NCI-H1092 (cell line): ENCODE results near the gene DCAF12.

Experiments used
- DNase-seq: peaks from one replicate; lab custom pipeline; 2025; lab: John Stamatoyannopoulos, UW

Gene DCAF12

DNA sequence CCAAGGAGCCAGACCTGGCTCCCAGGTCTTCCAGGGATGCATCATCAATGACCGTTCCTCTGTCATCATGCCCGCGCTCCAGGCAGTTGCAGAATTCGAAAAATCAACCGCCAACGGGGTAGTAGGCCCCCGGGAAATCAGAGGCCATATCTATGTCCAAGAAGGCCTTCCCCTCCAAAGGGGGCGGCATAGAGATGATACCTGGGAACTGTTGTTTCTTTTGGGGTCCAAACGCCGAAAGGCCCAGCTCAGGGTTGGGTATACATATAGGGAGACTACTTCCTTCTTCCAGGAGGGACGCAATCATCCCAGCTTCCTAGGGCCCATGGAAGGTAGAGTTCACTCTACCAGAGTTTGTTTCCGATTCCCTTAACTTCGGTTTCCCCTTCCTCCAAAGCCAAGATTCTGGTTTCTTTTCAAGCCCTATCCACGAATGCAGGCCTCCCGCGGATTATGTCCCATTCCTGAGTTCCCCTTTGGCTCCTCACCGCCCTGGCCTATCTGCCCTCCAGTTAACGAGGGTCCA is 754 bp downstream of the DCAF12 start:
- DNase-seq: no peak

DNA sequence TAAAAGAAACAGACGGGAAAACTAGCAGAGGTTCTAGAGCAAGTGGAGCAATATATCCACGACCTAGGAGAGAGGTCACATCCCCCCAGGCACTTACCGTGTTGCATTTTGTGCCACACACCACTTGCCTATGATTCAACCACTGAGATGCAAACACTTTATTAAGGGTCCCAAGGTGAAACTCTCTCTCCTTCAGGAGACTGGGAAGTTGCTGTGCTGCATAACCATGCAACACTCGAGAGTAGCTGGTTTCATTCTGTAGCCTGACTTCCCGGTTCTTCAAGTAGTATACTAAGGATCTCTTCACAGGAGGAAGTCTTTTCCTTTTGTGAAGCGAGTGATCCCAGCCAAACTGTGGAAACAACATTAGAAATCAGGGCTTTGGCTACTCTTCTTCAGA is 1.6 kb downstream of the DCAF12 start:
- DNase-seq: no peak

DNA sequence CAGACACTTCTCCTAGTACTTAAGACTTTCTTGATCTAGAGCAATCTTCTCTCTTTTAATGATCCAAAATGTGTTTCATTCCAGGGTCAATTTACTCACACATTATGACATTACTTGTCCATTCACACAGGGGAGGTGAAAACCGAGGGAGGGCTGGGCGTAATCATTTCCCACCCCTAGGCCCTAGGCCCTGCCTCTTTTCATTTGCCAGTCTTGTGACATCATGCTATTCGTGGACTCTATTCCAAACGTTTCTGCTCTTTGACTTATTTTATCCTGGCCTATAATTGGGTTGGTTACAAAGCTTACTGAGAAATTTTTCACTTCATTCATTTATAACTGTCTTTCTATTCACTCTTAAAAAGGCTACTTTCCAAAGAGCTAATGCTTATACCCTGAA is 2.4 kb downstream of the DCAF12 start:
- DNase-seq: no peak

DNA sequence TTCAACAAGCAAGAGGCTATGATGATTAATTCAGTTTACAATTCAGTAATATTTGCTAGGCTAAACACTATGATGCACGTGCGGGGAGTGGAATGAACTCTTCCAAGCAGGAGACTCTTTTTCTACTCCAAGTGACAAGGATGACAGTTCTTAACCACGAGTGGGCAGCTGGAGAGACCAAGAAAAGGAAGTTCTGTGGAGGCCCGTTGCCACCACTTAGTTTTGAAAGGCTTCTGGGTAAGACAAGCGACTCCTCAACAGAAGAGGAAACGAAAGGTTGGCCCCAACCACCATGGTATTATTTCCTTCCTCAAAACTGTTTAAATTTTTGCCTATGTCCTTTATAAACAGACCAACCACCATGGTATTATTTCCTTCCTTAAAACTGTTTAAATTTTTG is 2.8 kb downstream of the DCAF12 start:
- DNase-seq: no peak

DNA sequence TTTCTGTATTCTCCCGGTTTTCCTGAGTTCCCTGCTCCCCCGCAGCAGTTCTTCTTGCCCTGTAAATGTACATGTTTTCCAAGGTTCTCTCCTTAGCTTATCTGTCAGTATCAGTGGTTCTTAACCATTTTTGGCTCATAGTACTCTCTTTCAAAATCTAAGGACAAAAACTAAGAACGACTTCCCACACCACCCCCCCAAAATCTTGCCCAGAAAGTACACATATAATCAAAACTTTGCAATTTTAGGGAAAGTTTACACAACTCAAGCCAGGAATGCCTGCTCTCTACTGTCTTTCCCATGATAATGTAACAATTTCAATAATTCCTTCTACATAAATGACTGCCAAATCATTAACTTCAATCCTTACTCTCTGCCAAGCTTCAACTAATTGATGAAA is 4.5 kb downstream of the DCAF12 start:
- DNase-seq: no peak

DNA sequence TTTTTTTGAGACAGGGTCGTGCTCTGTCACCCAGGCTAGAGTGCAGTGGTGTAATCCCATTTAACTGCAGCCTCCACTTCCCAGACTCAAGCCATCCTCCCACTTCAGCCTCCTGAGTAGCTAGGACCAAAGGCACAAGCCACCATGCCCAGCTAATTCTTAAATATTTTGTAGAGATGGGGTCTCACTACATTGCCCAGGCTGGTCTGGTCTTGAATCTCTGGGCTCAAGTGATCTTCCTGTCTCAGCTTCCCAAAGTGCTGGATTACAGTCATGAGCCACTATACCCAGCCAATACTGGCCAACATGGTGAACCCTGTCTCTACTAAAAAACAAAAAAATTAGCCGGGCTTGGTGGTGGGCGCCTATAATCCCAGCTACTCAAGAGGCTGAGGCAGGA is 6.8 kb downstream of the DCAF12 start:
- no peak for DNase-seq

DNA sequence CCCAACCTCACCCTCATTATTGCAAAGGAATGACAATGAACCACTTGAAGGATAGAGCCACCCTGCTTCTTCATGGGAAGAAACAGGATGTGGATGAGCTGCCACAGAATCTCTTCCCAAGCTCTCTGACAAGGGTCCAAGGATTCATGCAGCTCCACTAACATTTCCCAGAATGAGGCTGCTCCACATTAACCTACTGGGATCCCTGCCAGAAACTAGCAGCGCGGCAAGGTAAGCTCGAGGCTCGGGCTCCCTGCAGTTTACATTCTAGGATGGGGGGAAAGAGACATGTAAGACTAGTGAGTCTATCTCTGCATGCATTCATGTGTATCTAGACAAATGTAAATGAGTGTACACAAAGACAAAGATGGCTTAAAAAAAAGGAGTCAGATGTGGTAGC is 12.1 kb downstream of the DCAF12 start:
- peak; percentile 3 for DNase-seq

DNA sequence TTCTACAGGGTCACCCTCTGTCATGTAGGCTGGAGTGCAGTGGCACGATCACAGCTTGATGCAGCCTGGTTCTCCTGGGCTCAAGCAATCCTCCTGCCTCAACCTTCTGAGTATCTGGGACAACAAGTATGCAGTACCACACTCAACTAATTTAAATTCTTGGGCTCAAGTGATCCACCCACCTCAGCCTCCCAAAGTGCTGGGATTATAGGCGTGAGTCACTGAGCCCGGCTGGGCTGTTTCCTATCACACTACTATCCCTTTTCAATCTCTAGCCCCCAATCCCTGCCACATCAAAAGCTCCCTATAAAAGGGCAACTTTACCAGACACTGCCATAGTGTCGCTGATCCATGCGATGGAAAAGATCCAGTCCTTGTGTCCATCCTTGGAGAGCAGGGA is 20.4 kb downstream of the DCAF12 start:
- DNase-seq: no peak

DNA sequence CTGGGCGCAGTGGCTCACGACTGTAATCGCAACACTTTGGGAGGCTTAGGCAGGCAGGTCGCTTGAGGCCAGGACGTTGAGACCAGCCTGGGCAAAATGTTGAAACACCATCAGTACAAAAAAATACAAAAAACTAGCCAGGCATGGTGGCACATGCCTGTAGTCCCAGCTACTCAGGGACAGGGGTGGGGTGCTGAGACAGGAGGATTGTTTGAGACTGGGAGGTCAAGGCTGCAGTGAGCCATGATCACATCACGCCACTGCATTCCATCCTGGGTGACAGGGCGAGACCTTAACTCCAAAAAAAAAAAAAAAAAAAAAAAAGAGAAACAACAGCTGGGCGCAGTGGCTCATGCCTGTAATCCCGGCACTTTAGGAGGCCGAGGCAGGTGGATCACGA is 23.7 kb downstream of the DCAF12 start:
- DNase-seq: no peak

DNA sequence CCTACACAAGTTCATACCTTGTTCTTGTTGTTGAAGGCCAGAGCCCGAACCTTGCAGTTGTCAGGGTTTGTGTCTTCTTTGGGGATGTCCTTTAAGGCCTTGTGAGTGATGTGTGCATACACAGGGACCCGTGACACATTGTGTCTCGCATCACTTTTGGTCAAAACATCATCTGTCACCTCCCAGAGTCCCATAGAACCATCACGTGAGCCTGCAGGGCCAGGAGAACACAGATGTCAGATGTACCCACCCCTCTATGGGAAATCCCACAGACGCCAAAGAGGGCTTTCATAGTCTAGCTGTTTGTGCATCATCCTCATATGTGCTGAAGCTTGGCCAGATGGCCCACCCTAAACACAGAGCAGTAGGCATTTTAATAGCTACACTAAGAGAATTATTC is 28.2 kb downstream of the DCAF12 start:
- DNase-seq: no peak

DNA sequence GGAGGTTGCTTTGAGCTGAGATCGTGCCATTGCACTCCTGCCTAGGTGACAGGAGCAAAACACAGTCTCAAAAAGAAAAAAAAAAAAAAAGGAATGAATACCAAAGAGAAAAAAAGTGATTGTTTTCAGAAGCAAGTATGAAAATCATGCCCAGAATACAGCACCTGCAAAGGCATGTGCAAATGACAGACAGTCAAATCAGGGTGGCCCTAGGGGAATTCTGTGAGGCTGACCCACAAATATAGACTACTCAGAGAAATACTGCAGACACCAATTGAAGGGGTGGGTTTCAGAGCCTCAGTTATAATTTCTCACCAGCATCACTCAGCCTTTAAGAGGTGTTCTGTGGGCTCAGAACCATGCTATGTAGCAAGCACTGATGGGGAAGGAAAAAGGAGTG is 28.6 kb downstream of the DCAF12 start:
- DNase-seq: no peak

DNA sequence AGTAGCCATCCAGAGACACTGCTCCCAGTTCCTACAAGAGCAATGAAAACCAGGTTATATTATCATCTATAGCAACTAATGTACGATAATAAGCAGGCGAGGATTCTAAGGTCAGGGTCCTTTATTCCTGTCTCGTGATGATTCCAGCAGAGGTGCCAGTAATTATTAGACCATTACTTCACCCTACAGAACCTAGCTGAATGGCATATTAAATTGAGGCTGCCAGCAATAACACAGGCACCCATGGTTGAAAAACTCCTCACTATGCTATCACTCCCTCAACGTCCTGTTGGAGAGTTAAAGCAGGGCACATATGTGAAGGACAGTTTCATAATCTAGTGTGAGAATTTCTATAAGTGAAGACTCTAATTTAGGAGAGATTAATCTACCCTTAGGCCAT is 29.7 kb downstream of the DCAF12 start:
- DNase-seq: no peak

DNA sequence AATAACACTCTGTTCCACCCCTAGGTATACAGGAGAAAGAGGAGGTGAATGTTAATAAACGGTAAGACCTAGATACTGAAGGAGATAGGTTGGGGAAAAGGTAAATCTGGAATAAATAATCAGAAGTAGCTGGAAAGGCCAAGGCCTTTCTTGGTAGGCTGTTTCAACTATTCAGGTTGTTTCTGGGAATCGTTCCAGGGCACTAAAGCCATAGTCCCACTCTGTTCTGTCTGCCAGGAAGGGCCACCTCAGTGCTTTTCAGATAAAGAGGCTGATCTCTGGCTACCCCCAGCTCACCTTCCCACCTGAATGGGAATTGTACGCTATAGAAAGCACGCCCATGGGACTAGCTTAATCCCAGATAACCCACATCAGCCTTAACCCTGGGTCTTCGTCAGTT is 32.9 kb downstream of the DCAF12 start:
- no peak for DNase-seq

DNA sequence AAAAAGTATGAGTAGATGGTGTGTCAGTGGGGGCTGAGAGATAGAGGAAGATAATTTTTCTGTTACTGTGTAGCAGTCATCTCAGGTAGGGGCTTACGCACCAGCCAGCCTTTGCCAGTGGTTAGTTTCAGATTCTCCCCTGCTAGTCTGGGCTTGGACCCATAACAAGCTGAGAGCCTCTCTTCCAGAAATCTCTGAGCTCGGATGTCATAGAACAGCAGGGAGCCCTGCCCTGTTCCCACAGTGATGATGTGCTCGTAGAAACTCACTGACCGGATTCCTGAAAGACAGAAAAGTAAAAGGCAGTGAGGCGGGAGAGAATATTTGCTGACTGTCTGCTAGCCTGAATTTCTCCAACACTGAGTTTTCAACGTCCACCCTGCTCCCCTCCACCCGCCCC is 37.2 kb downstream of the DCAF12 start:
- no peak for DNase-seq

DNA sequence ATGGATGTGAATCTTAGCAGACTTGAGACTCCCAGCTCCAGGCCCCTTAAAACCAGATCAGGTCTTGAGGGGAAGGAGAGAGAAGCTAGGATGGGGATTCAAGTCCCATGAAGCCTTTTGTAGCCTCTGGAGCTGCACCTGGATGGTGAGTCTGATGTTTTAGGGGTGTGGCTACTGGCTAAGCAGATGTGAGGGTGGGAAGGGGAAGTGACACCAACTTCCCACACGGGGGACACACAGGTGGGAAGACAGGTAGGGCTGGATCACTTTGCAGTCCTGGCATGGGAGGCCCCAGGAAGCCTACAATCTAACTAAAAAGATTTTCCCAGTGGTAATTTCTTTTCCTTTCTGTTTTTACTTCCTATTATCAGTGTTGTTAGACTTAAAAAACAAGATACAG is 39.1 kb downstream of the DCAF12 start:
- no peak for DNase-seq

DNA sequence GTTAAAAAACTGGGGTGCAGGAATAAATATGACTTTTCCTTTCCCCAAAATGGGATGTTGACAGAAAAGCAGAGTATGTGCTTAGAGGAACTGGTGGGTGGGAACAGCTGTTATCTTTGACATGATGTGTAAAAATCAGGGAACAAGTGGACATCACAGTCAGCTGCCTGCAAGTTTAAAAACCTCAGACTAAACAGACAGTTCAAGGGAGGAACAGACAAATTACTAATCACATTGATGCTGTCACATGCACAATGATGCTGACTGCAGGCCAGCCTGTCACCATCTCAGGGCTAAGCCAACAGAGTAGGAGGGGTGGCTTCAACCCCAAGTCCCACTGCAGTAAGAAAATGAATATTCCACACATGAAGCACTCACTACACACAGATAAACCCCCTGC is 39.6 kb downstream of the DCAF12 start:
- no peak for DNase-seq

DNA sequence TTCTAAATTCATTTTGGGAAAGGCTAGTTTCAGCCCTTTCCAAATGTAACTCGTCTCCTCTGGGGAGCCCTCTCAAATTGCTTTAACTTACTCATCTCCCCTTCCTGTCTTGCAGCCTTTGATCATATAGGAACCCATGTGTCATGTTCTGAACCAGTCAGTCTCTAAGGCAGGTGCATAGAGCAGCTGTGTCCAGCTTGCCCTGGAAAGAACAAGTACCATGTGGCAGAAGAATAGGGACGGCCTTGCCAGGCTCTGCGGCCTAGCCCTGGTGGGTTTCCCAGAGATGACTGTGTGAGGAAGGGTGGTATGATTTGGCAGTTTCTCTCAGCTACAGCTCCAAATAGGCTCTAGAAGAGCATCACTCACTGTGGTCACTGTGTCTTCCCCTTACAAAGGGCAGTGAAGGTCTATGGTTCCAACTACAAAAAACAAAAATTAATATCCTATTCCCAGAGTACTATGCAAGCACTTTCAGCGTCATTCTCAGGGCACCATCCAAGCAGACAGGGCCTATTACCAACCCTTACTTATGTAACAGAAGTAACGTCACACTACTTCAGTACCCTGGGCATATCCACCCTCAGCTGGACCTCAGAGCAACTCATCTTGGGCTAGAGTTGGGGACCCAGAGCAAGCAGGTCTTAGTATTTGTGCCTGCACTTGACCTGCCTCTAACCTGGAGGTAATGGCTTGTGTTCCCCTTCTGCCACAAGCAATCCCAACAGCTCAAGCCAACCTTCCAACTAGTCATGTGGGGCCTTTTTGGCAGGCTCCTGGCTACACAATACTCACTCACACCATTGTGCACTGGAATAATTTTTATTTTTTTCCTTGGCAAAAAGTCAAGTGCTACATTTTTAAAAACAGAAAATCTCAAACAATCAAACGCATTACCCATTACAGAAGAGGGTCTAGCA is 40.7 kb downstream of the DCAF12 start:
- DNase-seq: no peak

DNA sequence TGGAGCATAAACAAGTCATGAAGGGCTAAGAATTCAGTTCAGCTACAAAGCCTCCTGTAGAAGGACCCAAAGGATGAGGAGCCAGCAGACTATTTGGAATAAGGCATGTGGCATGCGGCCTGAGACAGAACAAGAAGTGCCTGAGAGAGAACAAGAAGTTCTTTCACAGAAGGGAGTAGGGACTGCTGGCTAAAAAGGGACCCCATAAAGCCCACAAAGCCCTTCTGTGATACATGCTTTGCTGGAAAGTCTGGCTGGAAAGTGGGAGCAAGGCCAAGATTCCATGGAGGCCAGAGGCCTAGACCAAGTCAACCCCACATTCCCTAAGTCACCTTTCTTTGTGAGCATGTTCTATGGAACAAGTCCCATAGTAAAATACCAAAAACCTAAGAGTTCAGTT is 41.9 kb downstream of the DCAF12 start:
- no peak for DNase-seq

DNA sequence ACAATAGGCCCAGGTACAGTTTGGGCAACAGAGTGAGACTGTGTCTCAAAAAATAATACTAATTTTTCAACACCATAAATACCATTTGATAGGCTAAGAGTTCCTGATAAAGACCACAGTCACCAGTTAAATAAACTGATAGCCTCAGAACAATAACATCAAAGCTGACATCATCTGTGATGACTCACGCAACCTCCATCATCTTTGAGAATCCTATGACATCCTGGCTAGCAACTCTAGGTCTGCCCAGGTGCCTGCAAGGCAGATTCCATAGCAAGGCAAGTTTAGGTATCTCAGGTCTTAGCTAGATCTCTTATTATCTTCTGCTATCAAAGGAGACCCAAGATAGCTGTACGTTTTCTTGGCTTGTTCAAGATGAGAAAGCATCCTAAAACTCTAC is 47.3 kb downstream of the DCAF12 start:
- no peak for DNase-seq

DNA sequence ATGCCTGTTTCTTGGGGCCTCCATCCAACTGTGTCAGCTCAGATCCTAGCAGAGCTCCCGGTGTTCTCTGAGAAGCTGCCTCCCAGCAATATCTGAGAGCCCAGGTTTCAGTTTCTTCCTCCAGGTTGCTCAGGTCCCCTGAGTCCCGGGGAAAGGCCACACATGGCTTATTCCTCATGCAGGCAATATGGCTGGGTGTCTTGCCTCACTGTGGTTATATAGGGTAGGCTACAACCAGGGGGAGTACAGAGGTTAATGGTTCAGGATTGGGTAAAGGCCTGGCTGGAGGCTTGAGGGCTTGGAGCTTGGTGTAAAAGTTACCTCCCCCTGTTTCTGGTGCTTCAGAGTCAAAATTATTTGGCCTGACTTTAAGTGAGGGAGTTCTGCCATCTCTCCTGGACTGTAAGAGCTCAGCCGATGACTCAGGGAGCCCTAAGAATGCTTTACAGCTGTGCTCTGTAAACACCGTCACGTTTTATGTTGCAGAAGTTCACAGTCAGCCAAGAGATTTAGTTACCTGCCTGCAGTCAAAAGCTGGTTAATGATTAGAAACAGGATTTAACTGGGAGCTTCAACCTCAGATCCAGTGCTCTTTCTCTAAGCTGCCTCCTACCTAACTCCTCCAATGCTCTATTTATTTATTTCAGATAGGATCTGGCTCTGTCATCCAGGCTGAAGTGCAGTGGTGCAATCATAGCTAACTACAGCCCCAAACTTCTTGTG is 53.5 kb downstream of the DCAF12 start:
- DNase-seq: no peak

DNA sequence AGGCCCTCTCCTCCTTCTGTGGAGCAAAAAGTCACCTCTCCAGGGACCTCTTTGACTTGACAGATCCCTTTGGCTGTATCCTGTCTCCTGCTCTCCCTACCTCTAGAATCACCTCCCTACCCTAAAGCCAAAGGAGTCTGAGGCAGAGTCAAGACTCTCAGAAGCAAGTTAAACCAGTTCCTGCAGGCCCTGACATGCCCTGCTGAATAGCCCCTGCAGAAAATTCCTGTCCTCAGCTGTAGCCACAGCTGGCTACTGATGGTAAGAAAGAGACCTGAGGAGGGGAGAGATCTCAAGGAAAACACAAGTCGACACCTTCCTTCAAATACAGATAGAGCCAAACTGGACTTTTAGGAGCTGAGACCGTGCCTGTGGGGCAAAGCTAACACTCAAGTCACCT is 54.1 kb downstream of the DCAF12 start:
- no peak for DNase-seq

DNA sequence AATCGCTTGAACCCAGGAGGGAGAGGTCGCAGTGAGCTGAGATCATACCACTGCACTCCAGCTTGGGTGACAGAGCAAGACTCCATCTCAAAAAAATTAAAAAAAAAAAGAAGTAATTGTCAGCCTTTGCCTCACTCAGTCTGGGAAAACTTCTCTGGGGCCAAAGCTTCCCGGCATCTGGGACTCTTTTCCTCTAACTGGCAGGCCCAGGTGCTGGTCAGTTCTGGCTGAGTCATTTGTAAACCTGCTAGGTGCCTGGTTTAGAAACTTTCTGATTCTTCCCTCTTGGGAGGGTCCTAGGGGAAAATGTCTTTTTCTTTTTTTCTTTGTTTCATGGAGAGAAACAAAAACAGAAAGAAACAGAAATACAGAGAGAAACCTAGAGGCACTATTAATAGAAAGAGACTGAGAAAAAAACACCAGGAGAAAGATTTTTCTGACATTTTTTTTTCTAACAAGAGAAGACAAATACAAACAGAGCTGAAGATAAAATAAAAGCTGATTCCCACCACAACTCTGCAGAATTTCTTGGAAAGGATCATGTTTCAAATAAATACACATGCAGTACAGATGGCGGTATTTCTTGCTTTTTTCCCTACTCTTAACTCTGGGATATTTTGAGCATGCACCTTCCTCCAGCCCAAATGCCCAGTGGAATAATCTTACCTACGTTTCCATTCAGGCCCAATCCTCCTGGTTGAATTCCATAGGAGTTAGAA is 55.7 kb downstream of the DCAF12 start:
- no peak for DNase-seq

DNA sequence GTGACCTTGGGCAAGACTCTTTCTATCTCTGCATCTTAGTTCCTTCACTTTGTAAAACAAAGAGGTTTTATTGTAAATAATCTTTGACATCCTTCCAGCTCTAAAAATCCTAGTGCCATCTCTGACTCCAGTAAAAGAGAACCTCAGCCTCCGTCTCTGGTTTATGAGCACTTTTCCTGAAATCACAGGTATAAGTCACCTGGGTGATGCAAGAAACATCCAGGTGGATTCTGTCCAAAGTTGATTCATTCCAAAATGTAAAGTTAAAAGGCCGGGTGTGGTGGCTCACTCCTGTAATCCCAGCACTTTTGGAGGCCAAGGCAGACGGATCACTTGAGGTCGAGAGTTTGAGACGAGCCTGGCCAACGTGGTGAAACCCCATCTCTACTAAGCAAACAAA is 56.7 kb downstream of the DCAF12 start:
- DNase-seq: no peak
